Upper lobe of left lung (tissue), 4 donors: ENCODE measurements around the gene PASD1.

Experiments used
- EP300 ChIP-seq, 4 donors: sonication (generic); formaldehyde crosslinking; IDR thresholded peaks; one replicate each; pipeline ENCODE4 v1.5.1; 2017; ENCODE audit warnings: antibody characterized with exemption in 4 of 4, control low read depth in 2 of 4
- POLR2A ChIP-seq, 4 donors: fragments of 450-650 bp; IDR thresholded peaks; one replicate each; pipeline ENCODE4 v1.5.1; 2016 to 2017; ENCODE audit warnings: antibody characterized with exemption in 4 of 4, mild to moderate bottlenecking in 2 of 4
- POLR2AphosphoS5 ChIP-seq, 2 donors: sonication (generic); formaldehyde crosslinking; IDR thresholded peaks; one replicate each; pipeline ENCODE4 v1.5.1; 2017; ENCODE audit warnings: antibody characterized with exemption in 2 of 2
- TF ChIP-seq, protein P1 (sequence below), 6 experiments: fragments of 450-650 bp in 4 of 6; fragments of 200-600 bp in 2 of 6; sonication (generic) in 2 of 6; IDR thresholded peaks; one replicate each; pipeline ENCODE4 v1.5.1; 2016 to 2019; ENCODE audit warnings: antibody characterized with exemption in 6 of 6

DNA sequence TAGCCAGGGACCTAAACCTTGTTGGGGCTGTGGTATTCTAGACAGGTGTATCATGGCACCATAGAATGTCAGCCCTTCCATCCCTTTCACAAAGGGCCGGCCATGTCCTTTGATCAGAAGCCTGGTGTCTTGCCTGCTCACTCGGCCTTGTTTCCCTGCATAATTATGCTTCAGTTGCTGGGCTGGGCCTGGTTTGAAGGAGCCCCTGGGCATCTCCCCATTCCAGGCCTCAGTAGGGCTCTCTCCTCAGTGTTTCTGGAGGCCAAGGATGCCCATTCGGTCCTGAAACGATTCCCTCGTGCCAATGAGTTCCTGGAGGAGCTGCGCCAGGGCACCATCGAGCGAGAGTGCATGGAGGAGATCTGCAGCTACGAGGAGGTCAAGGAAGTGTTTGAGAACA is 136.3 kb downstream of the PASD1 start:
- TF ChIP-seq, protein P1, sequence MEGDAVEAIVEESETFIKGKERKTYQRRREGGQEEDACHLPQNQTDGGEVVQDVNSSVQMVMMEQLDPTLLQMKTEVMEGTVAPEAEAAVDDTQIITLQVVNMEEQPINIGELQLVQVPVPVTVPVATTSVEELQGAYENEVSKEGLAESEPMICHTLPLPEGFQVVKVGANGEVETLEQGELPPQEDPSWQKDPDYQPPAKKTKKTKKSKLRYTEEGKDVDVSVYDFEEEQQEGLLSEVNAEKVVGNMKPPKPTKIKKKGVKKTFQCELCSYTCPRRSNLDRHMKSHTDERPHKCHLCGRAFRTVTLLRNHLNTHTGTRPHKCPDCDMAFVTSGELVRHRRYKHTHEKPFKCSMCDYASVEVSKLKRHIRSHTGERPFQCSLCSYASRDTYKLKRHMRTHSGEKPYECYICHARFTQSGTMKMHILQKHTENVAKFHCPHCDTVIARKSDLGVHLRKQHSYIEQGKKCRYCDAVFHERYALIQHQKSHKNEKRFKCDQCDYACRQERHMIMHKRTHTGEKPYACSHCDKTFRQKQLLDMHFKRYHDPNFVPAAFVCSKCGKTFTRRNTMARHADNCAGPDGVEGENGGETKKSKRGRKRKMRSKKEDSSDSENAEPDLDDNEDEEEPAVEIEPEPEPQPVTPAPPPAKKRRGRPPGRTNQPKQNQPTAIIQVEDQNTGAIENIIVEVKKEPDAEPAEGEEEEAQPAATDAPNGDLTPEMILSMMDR (IDR thresholded peaks at IDR 0.05): no peak
- TF ChIP-seq POLR2A (IDR thresholded peaks at IDR 0.05): no peak
- TF ChIP-seq POLR2AphosphoS5 (IDR thresholded peaks at IDR 0.05): no peak
- TF ChIP-seq EP300 (IDR thresholded peaks at IDR 0.05): no peak
